Caco-2 (cell line): ENCODE results near the gene KNL1. TPM values are rescaled to one million over a fixed set of nuclear protein-coding genes. Genes with fewer than 3 reads are reported as not detected.

Experiments used
- BruUV-seq: library from RNA; stranded (reverse); fragments of 400-500 nt; replicated peaks from 2 replicates; lab custom pipeline; 2021; lab: Mats Ljungman, UMichigan
- CTCF ChIA-PET: fragments of 300-600 bp; sonication (Branson Sonifier 250); formaldehyde crosslinking; loops from one replicate; lab custom pipeline; 2022; ENCODE audit warnings: antibody characterized with exemption; lab: Charles Lee
- POLR2A ChIA-PET: fragments of 300-600 bp; sonication (Branson Sonifier 250); formaldehyde crosslinking; loops from one replicate; lab custom pipeline; 2022; ENCODE audit warnings: antibody characterized with exemption; lab: Charles Lee
- DNase-seq, 2 experiments: peaks; one replicate each; pipeline versions ENCODE4 v3.0.0 to v3.0.0-alpha.2; 2020 to 2022
- H3K27me3 ChIP-seq: replicated peaks from 2 replicates; pipeline ENCODE4 v1.6.0; 2011; ENCODE audit warnings: low read length; ENCODE audit not compliant: control insufficient read depth, insufficient read depth
- H3K36me3 ChIP-seq: 2 replicates; pipeline ENCODE4 v1.5.1; 2011; ENCODE audit warnings: low read length; ENCODE audit not compliant: control insufficient read depth, insufficient read depth
- H3K4me1 ChIP-seq: fragments of 250-450 bp; sonication (Bioruptor Pico); 2 replicates; pipeline ENCODE4 v1.5.1; 2020; ENCODE audit warnings: mild to moderate bottlenecking
- H3K4me3 ChIP-seq: 2 replicates; pipeline ENCODE4 v1.5.1; 2011; ENCODE audit warnings: low read depth, mild to moderate bottlenecking, control low read depth, low read length
- H3K9me3 ChIP-seq: fragments of 250-450 bp; sonication (Bioruptor Pico); 2 replicates; pipeline ENCODE4 v1.5.1; 2020; ENCODE audit warnings: mild to moderate bottlenecking, moderate library complexity
- H3K27ac Mint-ChIP-seq: one replicate; pipeline ENCODE4 v1.8.0; 2022; ENCODE audit warnings: mixed read lengths; ENCODE audit not compliant: unreplicated experiment
- H3K27me3 Mint-ChIP-seq: one replicate; pipeline ENCODE4 v1.8.0; 2022; ENCODE audit warnings: mixed read lengths; ENCODE audit not compliant: insufficient read depth, unreplicated experiment
- H3K36me3 Mint-ChIP-seq: one replicate; pipeline ENCODE4 v1.8.0; 2022; ENCODE audit warnings: mild to moderate bottlenecking, mixed read lengths; ENCODE audit not compliant: insufficient read depth, unreplicated experiment
- H3K4me1 Mint-ChIP-seq: one replicate; pipeline ENCODE4 v1.8.0; 2022; ENCODE audit warnings: low read depth, mixed read lengths; ENCODE audit not compliant: unreplicated experiment
- H3K4me3 Mint-ChIP-seq: one replicate; pipeline ENCODE4 v1.8.0; 2022; ENCODE audit warnings: mild to moderate bottlenecking, moderate library complexity, mixed read lengths; ENCODE audit not compliant: unreplicated experiment
- H3K9me3 Mint-ChIP-seq: one replicate; pipeline ENCODE4 v1.8.0; 2022; ENCODE audit warnings: mixed read lengths; ENCODE audit not compliant: unreplicated experiment
- CTCF ChIP-seq, 2 experiments: fragments of 200-600 bp in 1 of 2; IDR thresholded peaks; 1 replicate in 1 of 2; 2 replicates in 1 of 2; pipeline versions ENCODE4 v1.5.1 to v1.8.0; 2011 to 2022; ENCODE audit warnings: antibody characterized with exemption in 1 of 2, control low read depth in 1 of 2, inconsistent platforms in 1 of 2, low read depth in 1 of 2, low read length in 1 of 2, mild to moderate bottlenecking in 1 of 2, moderate library complexity in 1 of 2; ENCODE audit not compliant: insufficient read depth in 1 of 2, severe bottlenecking in 1 of 2, unreplicated experiment in 1 of 2
- intact Hi-C: fragments of 100-400 bp; cut with micrococcal nuclease; formaldehyde crosslinking; loops from one replicate; pipeline ENCODE4 v1.10.0; 2022; ENCODE audit not compliant: unreplicated experiment
- total RNA-seq: library from RNA; stranded (reverse); gene quantifications from 2 replicates; pipeline ENCODE4 v1.2.3, GENCODE V29; 2022

Gene KNL1
- total RNA-seq, 1 experiment from 2014 or later, result 29.5 TPM

- BruUV-seq, result no TSS peak
- Mint-ChIP-seq H3K4me3 (no peak overlapping the region), H3K9me3 (no peaks in the 10 kb centered on the region), H3K27ac (no peak overlapping the region), H3K36me3 (peaks cover 8% of the 10 kb centered on the region), H3K4me1 (no peaks in the 10 kb centered on the region), H3K27me3 (no peaks in the 10 kb centered on the region)
- H3K9me3 ChIP-seq, result no peaks in the 10 kb centered on the region
- intact Hi-C loops, result no loop called here
- no peaks in the 10 kb centered on the region for H3K27me3 ChIP-seq
- DNase-seq, result no peak
- ChIA-PET POLR2A (no interaction called here), CTCF (no interaction called here)
- H3K4me1 ChIP-seq, result peaks cover 5% of the 10 kb centered on the region; the same call in 1 of the 2 replicates
- TF ChIP-seq CTCF (IDR thresholded peaks at IDR 0.05; ENCODE audit: insufficient read depth in 1 of 2, low read depth in 1 of 2, low read length in 1 of 2, severe bottlenecking in 1 of 2, unreplicated experiment in 1 of 2), result no peak
- H3K4me3 ChIP-seq, result no peak overlapping the region
- H3K36me3 ChIP-seq, result no peaks in the 10 kb centered on the region
These were observed 95.1 kb downstream of the KNL1 start for GRCh38 chr15:40688932-40689799.

- Histone ChIP-seq H3K9me3 (no peaks in the 10 kb centered on the region), H3K27me3 (no peaks in the 10 kb centered on the region), H3K4me1 (peaks cover 10% of the 10 kb centered on the region; the same call in 1 of the 2 replicates), H3K36me3 (no peaks in the 10 kb centered on the region), H3K4me3 (no peak overlapping the region)
- no peaks in the 10 kb centered on the region for H3K9me3 Mint-ChIP-seq
- intact Hi-C loops, result loop anchor here (5.0 to 10.0 kb wide), 2 partner anchors 99 to 203 kb away; partner anchors contain the start of genes KNL1 and VPS18
- ChIA-PET CTCF (interaction anchor here (0.6 kb wide), 1 partner anchor 12 kb away, joined by 4 read pairs; no protein-coding TSS in a partner anchor), POLR2A (interaction anchor here (0.6 kb wide), 1 partner anchor 102 kb away, joined by 3 read pairs; no protein-coding TSS in a partner anchor)
- TF ChIP-seq CTCF (IDR thresholded peaks at IDR 0.05; ENCODE audit: insufficient read depth in 1 of 2, low read depth in 1 of 2, low read length in 1 of 2, severe bottlenecking in 1 of 2, unreplicated experiment in 1 of 2), result no peak
- no TSS peak for BruUV-seq
- peak; percentile 47 to 56 for DNase-seq
- H3K27ac Mint-ChIP-seq, result peak overlapping the region; percentile 59
- H3K27me3 Mint-ChIP-seq, result no peaks in the 10 kb centered on the region
- peaks cover 22% of the 10 kb centered on the region for H3K36me3 Mint-ChIP-seq
- peaks cover 3% of the 10 kb centered on the region for H3K4me1 Mint-ChIP-seq
- H3K4me3 Mint-ChIP-seq, result no peak overlapping the region
These were observed 97.7 kb downstream of the KNL1 start for GRCh38 chr15:40691737-40692136.

- Histone ChIP-seq H3K9me3 (no peaks in the 10 kb centered on the region), H3K4me1 (peaks cover 11% of the 10 kb centered on the region; the same call in 1 of the 2 replicates), H3K36me3 (no peaks in the 10 kb centered on the region), H3K27me3 (no peaks in the 10 kb centered on the region), H3K4me3 (peak overlapping the region; percentile 83)
- Mint-ChIP-seq H3K27me3 (no peaks in the 10 kb centered on the region), H3K27ac (peak overlapping the region; percentile 99), H3K4me3 (peak overlapping the region; percentile 92), H3K36me3 (peaks cover 33% of the 10 kb centered on the region), H3K4me1 (peaks cover 7% of the 10 kb centered on the region), H3K9me3 (no peaks in the 10 kb centered on the region)
- intact Hi-C loops, result loop anchor here (5.0 to 10.0 kb wide), 2 partner anchors 102 to 201 kb away; partner anchors contain the start of genes KNL1 and VPS18
- no peak for DNase-seq
- CTCF ChIA-PET, result interaction anchor here (0.6 to 1.8 kb wide), 8 partner anchors 32 to 237 kb away, joined by 3 to 10 read pairs (median 4); partner anchors contain the start of gene SPINT1
- TSS peak; percentile 73 for BruUV-seq
- TF ChIP-seq CTCF (IDR thresholded peaks at IDR 0.05; ENCODE audit: insufficient read depth in 1 of 2, low read depth in 1 of 2, low read length in 1 of 2, severe bottlenecking in 1 of 2, unreplicated experiment in 1 of 2), result no peak
- POLR2A ChIA-PET, result interaction anchor here (0.6 to 1.9 kb wide), 9 partner anchors 13 to 590 kb away, joined by 3 to 10 read pairs (median 5); partner anchors contain the start of genes BUB1B, CCDC32, RPUSD2 and VPS18
These were observed 100.0 kb downstream of the KNL1 start for GRCh38 chr15:40693904-40694687.
